ENCODE results near the gene BEST1.

DNA sequence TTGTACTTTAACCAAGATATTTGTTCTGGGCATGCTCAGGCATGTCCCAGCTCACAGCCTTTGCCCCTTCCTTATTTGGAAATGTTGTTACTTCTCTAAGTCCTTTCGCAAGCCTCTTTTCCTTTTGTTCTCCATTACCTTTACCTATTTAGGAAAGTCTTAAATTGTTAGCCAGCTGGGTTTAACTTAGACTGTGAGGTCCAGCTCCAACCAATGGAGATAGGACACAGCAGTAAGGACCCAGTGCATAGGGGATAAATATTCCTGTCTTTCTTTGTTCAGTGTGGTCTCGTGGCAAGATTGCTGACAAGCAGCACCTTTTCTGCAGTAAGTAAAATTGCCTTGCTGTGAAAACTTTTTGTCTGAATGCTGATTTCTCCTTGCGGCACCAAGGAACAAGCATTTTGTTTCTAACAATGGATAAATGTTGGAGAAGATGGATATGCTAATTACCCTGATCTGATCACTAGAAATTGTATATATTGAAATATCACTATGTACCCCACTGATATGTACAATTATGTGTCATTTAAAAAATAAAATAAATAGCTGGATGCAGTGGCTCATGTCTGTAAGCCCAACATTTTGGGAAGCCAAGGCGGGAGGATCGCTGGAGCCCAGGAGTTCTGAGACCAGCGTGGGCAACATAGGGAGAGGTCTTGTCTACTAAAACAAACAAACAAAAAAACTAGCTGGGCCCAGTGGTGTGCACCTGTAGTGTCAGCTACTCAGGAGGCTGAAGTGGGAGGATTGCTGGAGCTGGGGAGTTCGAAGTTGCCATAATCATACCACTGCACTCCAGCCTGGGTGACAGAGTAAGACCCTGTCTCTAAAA lies 49.2 kb downstream of the BEST1 start:
- TF ChIP-seq, protein P1, sequence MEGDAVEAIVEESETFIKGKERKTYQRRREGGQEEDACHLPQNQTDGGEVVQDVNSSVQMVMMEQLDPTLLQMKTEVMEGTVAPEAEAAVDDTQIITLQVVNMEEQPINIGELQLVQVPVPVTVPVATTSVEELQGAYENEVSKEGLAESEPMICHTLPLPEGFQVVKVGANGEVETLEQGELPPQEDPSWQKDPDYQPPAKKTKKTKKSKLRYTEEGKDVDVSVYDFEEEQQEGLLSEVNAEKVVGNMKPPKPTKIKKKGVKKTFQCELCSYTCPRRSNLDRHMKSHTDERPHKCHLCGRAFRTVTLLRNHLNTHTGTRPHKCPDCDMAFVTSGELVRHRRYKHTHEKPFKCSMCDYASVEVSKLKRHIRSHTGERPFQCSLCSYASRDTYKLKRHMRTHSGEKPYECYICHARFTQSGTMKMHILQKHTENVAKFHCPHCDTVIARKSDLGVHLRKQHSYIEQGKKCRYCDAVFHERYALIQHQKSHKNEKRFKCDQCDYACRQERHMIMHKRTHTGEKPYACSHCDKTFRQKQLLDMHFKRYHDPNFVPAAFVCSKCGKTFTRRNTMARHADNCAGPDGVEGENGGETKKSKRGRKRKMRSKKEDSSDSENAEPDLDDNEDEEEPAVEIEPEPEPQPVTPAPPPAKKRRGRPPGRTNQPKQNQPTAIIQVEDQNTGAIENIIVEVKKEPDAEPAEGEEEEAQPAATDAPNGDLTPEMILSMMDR (IDR thresholded peaks at IDR 0.05) = no peak
- TF ChIP-seq CREB1 (CRISPR knock-in tag; IDR thresholded peaks at IDR 0.05) (no peak), TEAD1 (CRISPR knock-in tag; IDR thresholded peaks at IDR 0.05) (no peak), NR1H2 (CRISPR knock-in tag; IDR thresholded peaks at IDR 0.05) (no peak), FOXP1 (CRISPR knock-in tag; IDR thresholded peaks at IDR 0.05; ENCODE audit: borderline replicate concordance) (no peak), SP1 (CRISPR knock-in tag; conservative IDR thresholded peaks at IDR 0.05) (no peak), IRF2 (CRISPR knock-in tag; IDR thresholded peaks at IDR 0.05; ENCODE audit: borderline replicate concordance, low read depth) (no peak), CBFB (CRISPR knock-in tag; IDR thresholded peaks at IDR 0.05; ENCODE audit: low read depth) (no peak), SMAD3 (CRISPR knock-in tag; IDR thresholded peaks at IDR 0.05; ENCODE audit: borderline replicate concordance) (no peak)
- TF ChIP-seq, protein P2, sequence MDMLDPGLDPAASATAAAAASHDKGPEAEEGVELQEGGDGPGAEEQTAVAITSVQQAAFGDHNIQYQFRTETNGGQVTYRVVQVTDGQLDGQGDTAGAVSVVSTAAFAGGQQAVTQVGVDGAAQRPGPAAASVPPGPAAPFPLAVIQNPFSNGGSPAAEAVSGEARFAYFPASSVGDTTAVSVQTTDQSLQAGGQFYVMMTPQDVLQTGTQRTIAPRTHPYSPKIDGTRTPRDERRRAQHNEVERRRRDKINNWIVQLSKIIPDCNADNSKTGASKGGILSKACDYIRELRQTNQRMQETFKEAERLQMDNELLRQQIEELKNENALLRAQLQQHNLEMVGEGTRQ (CRISPR knock-in tag; IDR thresholded peaks at IDR 0.05) = no peak

All from WTC11 (cell line).